ENCODE results near the gene VSIG10. TPM values are rescaled to one million over a fixed set of nuclear protein-coding genes. Genes with fewer than 3 reads are reported as not detected.

Gene VSIG10
- total RNA-seq, 2 donors from 2014 or later: 20.4 to 41.0 TPM

GRCh38 chr12:118036672-118037411 lies 67.0 kb downstream of the VSIG10 start:
- H3K36me3 ChIP-seq (replicated peaks in 1 of 2; ENCODE audit: insufficient read depth in 1 of 2, low read depth in 2 of 2): peaks cover 0 to 38% of the 10 kb centered on the region in 2 donors
- intact Hi-C loops (cut with DNase I): no loop called here
- H3K9me3 ChIP-seq: no peaks in the 10 kb centered on the region
- H3K4me1 ChIP-seq: no peaks in the 10 kb centered on the region
- ATAC-seq: no peak
- no peak overlapping the region for H3K4me3 ChIP-seq
- no peaks in the 10 kb centered on the region for H3K27me3 ChIP-seq
- 89 to 94% methylated on average over 11 of the region's 11 CpGs for WGBS, 2 donors
- TF ChIP-seq POLR2A (IDR thresholded peaks at IDR 0.05): no peak
- TF ChIP-seq CTCF (IDR thresholded peaks at IDR 0.05): no peak
- no peak overlapping the region for H3K27ac ChIP-seq
- no peak for DNase-seq

- ATAC-seq (peak; percentile 27), DNase-seq (no peak)
- intact Hi-C loops (cut with DNase I): no loop called here
- H3K27ac ChIP-seq: no peak overlapping the region
- no peaks in the 10 kb centered on the region for H3K27me3 ChIP-seq
- TF ChIP-seq POLR2A (IDR thresholded peaks at IDR 0.05): no peak
- no peak for TF ChIP-seq CTCF (IDR thresholded peaks at IDR 0.05)
- peaks cover 0 to 42% of the 10 kb centered on the region in 2 donors for H3K36me3 ChIP-seq (replicated peaks in 1 of 2; ENCODE audit: insufficient read depth in 1 of 2, low read depth in 2 of 2)
- 83 to 84% methylated on average over 9 of the region's 9 CpGs for WGBS, 2 donors
- H3K4me3 ChIP-seq: no peak overlapping the region
- H3K4me1 ChIP-seq: no peaks in the 10 kb centered on the region
- H3K9me3 ChIP-seq: no peaks in the 10 kb centered on the region
Observed at GRCh38 chr12:118035190-118036041, 68.4 kb downstream of the VSIG10 start.

GRCh38 chr12:118034429-118035189 lies 69.2 kb downstream of the VSIG10 start:
- H3K27me3 ChIP-seq: no peaks in the 10 kb centered on the region
- H3K9me3 ChIP-seq: no peaks in the 10 kb centered on the region
- no peak overlapping the region for H3K27ac ChIP-seq
- peak; percentile 35 for ATAC-seq
- H3K4me3 ChIP-seq: no peak overlapping the region
- TF ChIP-seq CTCF (IDR thresholded peaks at IDR 0.05) (peak in 5 of 7 experiments; percentile 30 to 49 (median 45)), POLR2A (IDR thresholded peaks at IDR 0.05) (no peak)
- no peaks in the 10 kb centered on the region for H3K4me1 ChIP-seq
- WGBS, 2 donors: 83 to 89% methylated on average over 5 of the region's 5 CpGs
- DNase-seq: peak; percentile 22 to 44 (median 32)
- H3K36me3 ChIP-seq (replicated peaks in 1 of 2; ENCODE audit: insufficient read depth in 1 of 2, low read depth in 2 of 2): peaks cover 0 to 45% of the 10 kb centered on the region in 2 donors
- intact Hi-C loops (cut with DNase I): no loop called here

GRCh38 chr12:118033902-118034301 lies 69.9 kb downstream of the VSIG10 start:
- no peak for TF ChIP-seq CTCF (IDR thresholded peaks at IDR 0.05)
- TF ChIP-seq POLR2A (IDR thresholded peaks at IDR 0.05): no peak
- intact Hi-C loops (cut with DNase I): no loop called here

More at GRCh38 chr12:118033902-118034301, 69.9 kb downstream of the VSIG10 start:
- Histone ChIP-seq H3K9me3 (no peaks in the 10 kb centered on the region), H3K36me3 (replicated peaks in 1 of 2; ENCODE audit: insufficient read depth in 1 of 2, low read depth in 2 of 2) (peaks cover 0 to 42% of the 10 kb centered on the region in 2 donors), H3K4me1 (no peaks in the 10 kb centered on the region), H3K27me3 (no peaks in the 10 kb centered on the region), H3K4me3 (no peak overlapping the region), H3K27ac (no peak overlapping the region)
- WGBS, 2 donors: 89 to 97% methylated on average over 5 of the region's 5 CpGs
- DNase-seq (no peak), ATAC-seq (no peak)
